HepG2 (cell line): ENCODE measurements around the gene ANKRD1. TPM values are rescaled to one million over a fixed set of nuclear protein-coding genes. Genes with fewer than 3 reads are reported as not detected.

ENCODE experiments used
- AKAP8 ChIP-seq: sonication (generic); formaldehyde crosslinking; IDR thresholded peaks from 2 replicates; pipeline ENCODE4 v1.5.1; 2020; ENCODE audit warnings: mild to moderate bottlenecking, missing genetic modification reagents
- ASH2L ChIP-seq: fragments of 300-600, 200-600 bp; sonication (generic); IDR thresholded peaks from 2 replicates; pipeline ENCODE4 v1.7.0; 2017; ENCODE audit warnings: low read depth, mild to moderate bottlenecking, moderate library complexity, mixed read lengths, low read length; ENCODE audit not compliant: insufficient read length
- DNMT1 ChIP-seq: sonication (generic); formaldehyde crosslinking; IDR thresholded peaks from 2 replicates; pipeline ENCODE4 v1.5.1; 2020; ENCODE audit warnings: mild to moderate bottlenecking, missing genetic modification reagents
- HNF4A ChIP-seq: sonication (generic); formaldehyde crosslinking; IDR thresholded peaks from 2 replicates; pipeline ENCODE4 v1.4.0; 2020; ENCODE audit warnings: missing genetic modification reagents
- KDM4B ChIP-seq: sonication (generic); formaldehyde crosslinking; IDR thresholded peaks from 2 replicates; pipeline ENCODE4 v1.4.0; 2020; ENCODE audit warnings: missing genetic modification reagents
- MXD4 ChIP-seq: IDR thresholded peaks from 2 replicates; pipeline ENCODE4 v1.6.1; 2016; ENCODE audit warnings: mild to moderate bottlenecking, missing biosample characterization, missing genetic modification reagents
- NAIF1 ChIP-seq: sonication (generic); formaldehyde crosslinking; IDR thresholded peaks from 2 replicates; pipeline ENCODE4 v1.5.0; 2020; ENCODE audit warnings: mild to moderate bottlenecking, missing genetic modification reagents, borderline replicate concordance
- PHF21A ChIP-seq: sonication (generic); formaldehyde crosslinking; IDR thresholded peaks from 2 replicates; pipeline ENCODE4 v1.5.0; 2020; ENCODE audit warnings: mild to moderate bottlenecking, missing genetic modification reagents
- SALL1 ChIP-seq: sonication (generic); formaldehyde crosslinking; IDR thresholded peaks from 2 replicates; pipeline ENCODE4 v1.8.0; 2022; ENCODE audit warnings: mild to moderate bottlenecking, missing genetic modification reagents
- SIN3B ChIP-seq: fragments of 150-350 bp; IDR thresholded peaks from 2 replicates; pipeline ENCODE4 v1.6.1; 2014; ENCODE audit warnings: low read length
- SNAPC2 ChIP-seq: sonication (generic); formaldehyde crosslinking; IDR thresholded peaks from 2 replicates; pipeline ENCODE4 v1.8.1; 2022; ENCODE audit warnings: mild to moderate bottlenecking, missing genetic modification reagents
- ZBTB21 ChIP-seq: sonication (generic); formaldehyde crosslinking; IDR thresholded peaks from 2 replicates; pipeline ENCODE4 v1.4.0; 2020; ENCODE audit warnings: missing genetic modification reagents
- ZNF34 ChIP-seq: sonication (generic); formaldehyde crosslinking; IDR thresholded peaks from 2 replicates; pipeline ENCODE4 v1.4.0; 2020; ENCODE audit warnings: mild to moderate bottlenecking, missing genetic modification reagents, borderline replicate concordance
- ZNF713 ChIP-seq: sonication (generic); formaldehyde crosslinking; IDR thresholded peaks from 2 replicates; pipeline ENCODE4 v1.4.0; 2020; ENCODE audit warnings: mild to moderate bottlenecking, missing genetic modification reagents
- polyA plus RNA-seq, 8 experiments: library from polyadenylated mRNA; depleted of rRNA in 3 of 8; stranded (reverse) in 7 of 8; unstranded in 1 of 8; fragments of >200 nt; fragmentation: Illumina TruSeq in 4 of 8; extraction: Trizol in 4 of 8; gene quantifications; 2 replicates each; pipeline versions ENCODE4 v1.2.1 to v1.2.3, GENCODE V29; 2011 to 2016; ENCODE audit warnings: low read depth in 4 of 8, missing spikeins in 1 of 8, mixed read lengths in 1 of 8; ENCODE audit not compliant: insufficient read depth in 1 of 8
- total RNA-seq, 5 experiments: library from RNA; depleted of rRNA; stranded (reverse); fragments of >200 nt; fragmentation: Illumina TruSeq; extraction: Trizol; gene quantifications; 2 replicates each; pipeline ENCODE4 v1.2.3, GENCODE V29; 2016; ENCODE audit warnings: low read depth in 1 of 5
- TF ChIP-seq, protein P1 (sequence below): sonication (generic); formaldehyde crosslinking; IDR thresholded peaks from 2 replicates; pipeline ENCODE4 v1.4.0; 2020; ENCODE audit warnings: missing genetic modification reagents, mild to moderate bottlenecking, borderline replicate concordance
- TF ChIP-seq, protein P2 (sequence below): sonication (generic); formaldehyde crosslinking; IDR thresholded peaks from 2 replicates; pipeline ENCODE4 v1.4.0; 2020; ENCODE audit warnings: missing genetic modification reagents
- TF ChIP-seq, protein P3 (sequence below): sonication (generic); formaldehyde crosslinking; IDR thresholded peaks from 2 replicates; pipeline ENCODE4 v1.4.0; 2020; ENCODE audit warnings: missing genetic modification reagents
- TF ChIP-seq, protein P4 (sequence below): sonication (generic); formaldehyde crosslinking; IDR thresholded peaks from 2 replicates; pipeline ENCODE4 v1.5.0; 2020; ENCODE audit warnings: mild to moderate bottlenecking, low read depth, missing genetic modification reagents, borderline replicate concordance
- TF ChIP-seq, protein P5 (sequence below): sonication (generic); formaldehyde crosslinking; IDR thresholded peaks from 2 replicates; pipeline ENCODE4 v1.8.1; 2023; ENCODE audit warnings: mild to moderate bottlenecking, missing genetic modification reagents, borderline replicate concordance

The ANKRD1 gene
- total and polyA plus RNA-seq, 2 of the 13 experiments (the other 11 are each of a cell fraction or from before 2014, with no cell fraction given): 19.4 to 41.8 TPM

DNA sequence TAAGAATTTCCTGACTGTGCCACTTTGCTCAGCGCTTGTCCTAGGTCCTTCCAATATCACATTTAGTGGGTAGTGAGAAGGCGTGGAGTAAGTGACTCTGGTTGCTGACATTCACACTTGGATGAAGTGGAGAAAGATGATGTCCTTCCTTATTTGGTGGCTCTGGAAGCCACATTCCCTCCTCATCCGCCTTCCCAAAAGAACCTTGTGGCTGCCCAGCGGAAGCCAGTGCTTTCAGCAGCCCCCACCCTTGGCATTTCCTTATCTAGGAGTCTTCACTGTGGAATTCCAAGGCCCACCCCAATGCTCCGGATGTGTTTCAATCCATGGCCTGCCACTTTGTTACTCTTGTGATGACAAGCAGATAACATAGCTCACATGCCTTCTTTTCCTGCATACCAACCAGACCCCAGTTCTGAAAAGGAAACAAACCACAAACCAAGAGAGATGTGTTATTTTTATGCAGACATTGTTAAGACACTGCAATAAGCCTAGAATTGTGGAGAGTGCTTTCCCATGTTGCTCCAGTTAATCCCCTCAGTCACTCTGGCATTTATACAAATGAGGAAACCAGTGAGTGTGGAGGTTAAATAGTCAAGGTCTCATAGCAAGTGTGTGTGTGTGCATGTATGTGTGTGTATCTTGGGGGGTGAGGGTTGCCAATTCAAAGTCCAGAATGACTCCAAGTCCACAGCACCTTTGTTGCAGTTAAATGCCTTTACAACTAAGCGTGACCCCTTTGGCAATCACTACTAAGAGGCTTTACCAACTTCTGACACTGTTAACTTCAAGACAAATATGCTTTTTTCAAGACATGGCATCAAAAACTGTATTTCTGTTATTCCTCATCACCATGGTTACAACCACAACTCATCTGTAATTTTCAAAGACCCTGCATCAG lies 10.3 kb upstream of the ANKRD1 start (continued):
- TF ChIP-seq, protein P1, sequence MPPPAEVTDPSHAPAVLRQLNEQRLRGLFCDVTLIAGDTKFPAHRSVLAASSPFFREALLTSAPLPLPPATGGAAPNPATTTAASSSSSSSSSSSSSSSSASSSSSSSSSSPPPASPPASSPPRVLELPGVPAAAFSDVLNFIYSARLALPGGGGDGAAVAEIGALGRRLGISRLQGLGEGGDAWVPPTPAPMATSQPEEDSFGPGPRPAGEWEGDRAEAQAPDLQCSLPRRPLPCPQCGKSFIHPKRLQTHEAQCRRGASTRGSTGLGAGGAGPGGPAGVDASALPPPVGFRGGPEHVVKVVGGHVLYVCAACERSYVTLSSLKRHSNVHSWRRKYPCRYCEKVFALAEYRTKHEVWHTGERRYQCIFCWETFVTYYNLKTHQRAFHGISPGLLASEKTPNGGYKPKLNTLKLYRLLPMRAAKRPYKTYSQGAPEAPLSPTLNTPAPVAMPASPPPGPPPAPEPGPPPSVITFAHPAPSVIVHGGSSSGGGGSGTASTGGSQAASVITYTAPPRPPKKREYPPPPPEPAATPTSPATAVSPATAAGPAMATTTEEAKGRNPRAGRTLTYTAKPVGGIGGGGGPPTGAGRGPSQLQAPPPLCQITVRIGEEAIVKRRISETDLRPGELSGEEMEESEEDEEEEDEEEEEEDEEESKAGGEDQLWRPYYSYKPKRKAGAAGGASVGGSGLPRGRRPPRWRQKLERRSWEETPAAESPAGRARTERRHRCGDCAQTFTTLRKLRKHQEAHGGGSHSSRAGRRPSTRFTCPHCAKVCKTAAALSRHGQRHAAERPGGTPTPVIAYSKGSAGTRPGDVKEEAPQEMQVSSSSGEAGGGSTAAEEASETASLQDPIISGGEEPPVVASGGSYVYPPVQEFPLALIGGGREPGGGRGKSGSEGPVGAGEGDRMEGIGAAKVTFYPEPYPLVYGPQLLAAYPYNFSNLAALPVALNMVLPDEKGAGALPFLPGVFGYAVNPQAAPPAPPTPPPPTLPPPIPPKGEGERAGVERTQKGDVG: no peak
- TF ChIP-seq NAIF1 (CRISPR knock-in tag) (no peak), ZNF34 (CRISPR knock-in tag) (no peak), MXD4 (CRISPR knock-in tag) (no peak), SNAPC2 (CRISPR knock-in tag) (no peak), DNMT1 (CRISPR knock-in tag) (0 out of 2 replicates have a peak, but pooled peaks have one; percentile 38), ZBTB21 (no peak), ZNF713 (no peak), KDM4B (CRISPR knock-in tag) (no peak), AKAP8 (no peak), SIN3B (no peak), ASH2L (peak; percentile 95), HNF4A (CRISPR knock-in tag) (peak; percentile 97), SALL1 (CRISPR knock-in tag) (peak; percentile 83), PHF21A (CRISPR knock-in tag) (peak; percentile 82)
- TF ChIP-seq, protein P2, sequence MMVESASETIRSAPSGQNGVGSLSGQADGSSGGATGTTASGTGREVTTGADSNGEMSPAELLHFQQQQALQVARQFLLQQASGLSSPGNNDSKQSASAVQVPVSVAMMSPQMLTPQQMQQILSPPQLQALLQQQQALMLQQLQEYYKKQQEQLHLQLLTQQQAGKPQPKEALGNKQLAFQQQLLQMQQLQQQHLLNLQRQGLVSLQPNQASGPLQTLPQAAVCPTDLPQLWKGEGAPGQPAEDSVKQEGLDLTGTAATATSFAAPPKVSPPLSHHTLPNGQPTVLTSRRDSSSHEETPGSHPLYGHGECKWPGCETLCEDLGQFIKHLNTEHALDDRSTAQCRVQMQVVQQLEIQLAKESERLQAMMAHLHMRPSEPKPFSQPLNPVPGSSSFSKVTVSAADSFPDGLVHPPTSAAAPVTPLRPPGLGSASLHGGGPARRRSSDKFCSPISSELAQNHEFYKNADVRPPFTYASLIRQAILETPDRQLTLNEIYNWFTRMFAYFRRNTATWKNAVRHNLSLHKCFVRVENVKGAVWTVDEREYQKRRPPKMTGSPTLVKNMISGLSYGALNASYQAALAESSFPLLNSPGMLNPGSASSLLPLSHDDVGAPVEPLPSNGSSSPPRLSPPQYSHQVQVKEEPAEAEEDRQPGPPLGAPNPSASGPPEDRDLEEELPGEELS (CRISPR knock-in tag): peak; percentile 67; the same call in 1 of the 2 replicates
- TF ChIP-seq, protein P3, sequence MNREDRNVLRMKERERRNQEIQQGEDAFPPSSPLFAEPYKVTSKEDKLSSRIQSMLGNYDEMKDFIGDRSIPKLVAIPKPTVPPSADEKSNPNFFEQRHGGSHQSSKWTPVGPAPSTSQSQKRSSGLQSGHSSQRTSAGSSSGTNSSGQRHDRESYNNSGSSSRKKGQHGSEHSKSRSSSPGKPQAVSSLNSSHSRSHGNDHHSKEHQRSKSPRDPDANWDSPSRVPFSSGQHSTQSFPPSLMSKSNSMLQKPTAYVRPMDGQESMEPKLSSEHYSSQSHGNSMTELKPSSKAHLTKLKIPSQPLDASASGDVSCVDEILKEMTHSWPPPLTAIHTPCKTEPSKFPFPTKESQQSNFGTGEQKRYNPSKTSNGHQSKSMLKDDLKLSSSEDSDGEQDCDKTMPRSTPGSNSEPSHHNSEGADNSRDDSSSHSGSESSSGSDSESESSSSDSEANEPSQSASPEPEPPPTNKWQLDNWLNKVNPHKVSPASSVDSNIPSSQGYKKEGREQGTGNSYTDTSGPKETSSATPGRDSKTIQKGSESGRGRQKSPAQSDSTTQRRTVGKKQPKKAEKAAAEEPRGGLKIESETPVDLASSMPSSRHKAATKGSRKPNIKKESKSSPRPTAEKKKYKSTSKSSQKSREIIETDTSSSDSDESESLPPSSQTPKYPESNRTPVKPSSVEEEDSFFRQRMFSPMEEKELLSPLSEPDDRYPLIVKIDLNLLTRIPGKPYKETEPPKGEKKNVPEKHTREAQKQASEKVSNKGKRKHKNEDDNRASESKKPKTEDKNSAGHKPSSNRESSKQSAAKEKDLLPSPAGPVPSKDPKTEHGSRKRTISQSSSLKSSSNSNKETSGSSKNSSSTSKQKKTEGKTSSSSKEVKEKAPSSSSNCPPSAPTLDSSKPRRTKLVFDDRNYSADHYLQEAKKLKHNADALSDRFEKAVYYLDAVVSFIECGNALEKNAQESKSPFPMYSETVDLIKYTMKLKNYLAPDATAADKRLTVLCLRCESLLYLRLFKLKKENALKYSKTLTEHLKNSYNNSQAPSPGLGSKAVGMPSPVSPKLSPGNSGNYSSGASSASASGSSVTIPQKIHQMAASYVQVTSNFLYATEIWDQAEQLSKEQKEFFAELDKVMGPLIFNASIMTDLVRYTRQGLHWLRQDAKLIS (CRISPR knock-in tag): no peak
- TF ChIP-seq, protein P4, sequence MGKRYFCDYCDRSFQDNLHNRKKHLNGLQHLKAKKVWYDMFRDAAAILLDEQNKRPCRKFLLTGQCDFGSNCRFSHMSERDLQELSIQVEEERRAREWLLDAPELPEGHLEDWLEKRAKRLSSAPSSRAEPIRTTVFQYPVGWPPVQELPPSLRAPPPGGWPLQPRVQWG (CRISPR knock-in tag): no peak
- TF ChIP-seq, protein P5, sequence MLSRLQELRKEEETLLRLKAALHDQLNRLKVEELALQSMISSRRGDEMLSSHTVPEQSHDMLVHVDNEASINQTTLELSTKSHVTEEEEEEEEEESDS (CRISPR knock-in tag): no peak
